GM12801 (cell line): ENCODE measurements around the gene ARNT2.

Source experiments
- CTCF ChIP-seq: IDR thresholded peaks from one replicate; pipeline ENCODE4 v1.5.1; 2011; ENCODE audit warnings: control low read depth; ENCODE audit not compliant: insufficient read length; ENCODE audit errors: extremely low read depth

ARNT2 gene

GRCh38 chr15:80587007-80587406 is 182.8 kb downstream of the ARNT2 start:
- no peak for TF ChIP-seq CTCF

GRCh38 chr15:80587816-80588456 is 183.8 kb downstream of the ARNT2 start:
- no peak for TF ChIP-seq CTCF

- no peak for TF ChIP-seq CTCF
Observed at GRCh38 chr15:80588801-80589200, 184.6 kb downstream of the ARNT2 start.

GRCh38 chr15:80590761-80591355 is 186.7 kb downstream of the ARNT2 start:
- TF ChIP-seq CTCF, result no peak

- TF ChIP-seq CTCF, result no peak
Observed at GRCh38 chr15:80591471-80591870, 187.3 kb downstream of the ARNT2 start.

GRCh38 chr15:80591938-80592825 is 188.0 kb downstream of the ARNT2 start:
- TF ChIP-seq CTCF, result no peak

GRCh38 chr15:80593486-80594030 is 189.4 kb downstream of the ARNT2 start:
- TF ChIP-seq CTCF, result no peak
